GM12801 (cell line): Measurements from ENCODE around the gene POMT2.

Experiments
- TF ChIP-seq, protein P1 (sequence below): IDR thresholded peaks from one replicate; pipeline ENCODE4 v1.5.1; 2011; ENCODE audit warnings: control low read depth; ENCODE audit not compliant: insufficient read length; ENCODE audit errors: extremely low read depth

Gene POMT2

GRCh38 chr14:77279719-77280118 is 41.0 kb downstream of the POMT2 start:
- TF ChIP-seq, protein P1, sequence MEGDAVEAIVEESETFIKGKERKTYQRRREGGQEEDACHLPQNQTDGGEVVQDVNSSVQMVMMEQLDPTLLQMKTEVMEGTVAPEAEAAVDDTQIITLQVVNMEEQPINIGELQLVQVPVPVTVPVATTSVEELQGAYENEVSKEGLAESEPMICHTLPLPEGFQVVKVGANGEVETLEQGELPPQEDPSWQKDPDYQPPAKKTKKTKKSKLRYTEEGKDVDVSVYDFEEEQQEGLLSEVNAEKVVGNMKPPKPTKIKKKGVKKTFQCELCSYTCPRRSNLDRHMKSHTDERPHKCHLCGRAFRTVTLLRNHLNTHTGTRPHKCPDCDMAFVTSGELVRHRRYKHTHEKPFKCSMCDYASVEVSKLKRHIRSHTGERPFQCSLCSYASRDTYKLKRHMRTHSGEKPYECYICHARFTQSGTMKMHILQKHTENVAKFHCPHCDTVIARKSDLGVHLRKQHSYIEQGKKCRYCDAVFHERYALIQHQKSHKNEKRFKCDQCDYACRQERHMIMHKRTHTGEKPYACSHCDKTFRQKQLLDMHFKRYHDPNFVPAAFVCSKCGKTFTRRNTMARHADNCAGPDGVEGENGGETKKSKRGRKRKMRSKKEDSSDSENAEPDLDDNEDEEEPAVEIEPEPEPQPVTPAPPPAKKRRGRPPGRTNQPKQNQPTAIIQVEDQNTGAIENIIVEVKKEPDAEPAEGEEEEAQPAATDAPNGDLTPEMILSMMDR = no peak

DNA sequence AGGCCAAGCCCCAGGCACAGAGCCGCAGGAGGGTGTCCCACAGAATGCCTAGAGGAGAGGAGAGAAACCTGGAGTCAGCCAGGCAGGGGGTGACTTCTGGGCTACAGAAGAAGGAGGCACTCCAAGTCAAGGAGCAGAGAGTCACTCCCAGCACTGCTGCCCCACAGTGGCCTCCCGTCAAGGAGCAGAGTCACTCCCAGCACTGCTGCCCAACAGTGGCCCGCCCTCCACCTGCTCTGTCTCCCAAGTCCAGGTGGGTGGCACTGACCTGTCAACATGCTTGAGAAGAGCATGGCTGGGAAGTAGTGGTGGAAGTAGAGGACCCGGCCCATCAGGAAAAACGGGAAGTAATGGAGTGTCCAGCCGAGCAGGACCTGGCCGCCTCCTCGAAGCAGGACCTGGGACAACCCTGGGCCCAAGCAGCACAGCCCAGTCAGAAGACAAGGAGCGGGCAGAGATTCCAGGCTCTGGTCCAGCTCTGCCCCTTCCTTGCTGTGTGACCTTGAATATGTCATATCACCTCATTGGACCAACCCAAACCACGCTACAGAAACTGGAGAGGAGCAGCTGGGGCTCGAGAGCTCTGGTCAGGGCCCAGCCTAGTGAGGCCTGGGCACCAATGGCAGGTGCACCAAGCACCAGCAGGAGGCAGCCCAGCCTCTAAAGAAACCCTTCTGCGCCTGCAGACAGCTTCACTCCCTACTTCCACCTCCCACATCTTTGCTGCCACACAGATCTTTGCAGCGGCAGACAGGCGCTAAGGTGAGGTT is 42.0 kb downstream of the POMT2 start:
- TF ChIP-seq, protein P1 = no peak

- TF ChIP-seq, protein P1 = no peak
Measured at GRCh38 chr14:77276959-77277358, 43.7 kb downstream of the POMT2 start.

DNA sequence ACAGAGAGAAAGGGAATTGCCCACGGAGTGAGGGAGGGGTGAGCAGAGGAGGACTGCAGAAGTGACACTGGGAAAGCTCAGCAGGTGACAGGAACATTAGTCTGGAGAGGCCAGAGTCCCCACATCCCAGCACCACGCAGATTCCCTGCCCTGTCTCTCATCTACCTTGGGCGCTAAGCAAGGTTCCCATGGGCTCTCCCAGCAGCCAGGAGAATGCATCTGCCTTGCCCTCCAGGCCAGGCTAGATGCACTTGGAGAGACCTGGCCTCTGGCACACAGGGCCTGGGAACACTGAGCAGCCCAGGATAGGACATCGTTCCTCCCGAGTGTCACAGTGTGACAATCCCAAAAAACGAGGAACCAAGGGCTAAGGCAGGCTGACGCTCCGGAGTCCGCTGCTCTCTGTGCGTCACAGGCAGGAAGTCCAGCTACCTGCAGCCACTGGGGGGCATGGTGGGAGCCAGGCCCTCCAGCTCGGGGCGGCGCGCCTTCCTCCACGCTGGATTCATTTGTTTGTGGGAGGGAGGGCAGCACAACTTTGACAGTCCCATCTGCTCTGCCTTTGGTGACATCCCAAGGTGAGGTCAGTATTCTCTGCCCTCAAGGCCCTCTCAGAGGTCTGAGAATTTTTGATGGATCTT is 44.3 kb downstream of the POMT2 start:
- TF ChIP-seq, protein P1 = no peak

- TF ChIP-seq, protein P1 = no peak
Measured at GRCh38 chr14:77275601-77276017, 45.1 kb downstream of the POMT2 start.

DNA sequence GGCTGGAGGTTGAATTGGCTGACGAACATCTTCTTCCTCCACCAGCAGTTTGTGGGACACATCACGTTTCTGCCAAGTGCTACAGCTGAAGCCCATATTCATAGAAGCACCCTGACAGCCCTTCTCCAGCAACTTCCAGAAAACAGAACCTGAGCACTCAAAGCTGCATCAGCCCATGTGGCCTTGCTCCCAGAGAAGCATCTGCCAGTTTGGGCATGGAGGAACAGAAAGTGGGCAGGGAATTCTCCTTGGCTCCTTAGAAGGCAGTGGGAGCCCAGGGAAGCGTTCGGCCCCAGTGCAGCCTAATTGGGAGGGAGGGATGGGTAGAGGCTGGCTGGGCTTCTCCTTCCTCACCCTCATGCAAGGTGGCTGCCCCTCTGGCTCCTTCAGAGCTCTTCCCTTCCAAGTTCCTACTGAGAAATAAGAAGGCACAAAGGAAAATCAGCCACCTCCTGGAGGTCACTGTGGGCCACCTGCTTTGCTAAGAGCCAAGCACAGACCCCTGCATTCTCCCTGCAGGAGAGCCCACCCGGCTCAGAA is 45.6 kb downstream of the POMT2 start:
- TF ChIP-seq, protein P1 = no peak

DNA sequence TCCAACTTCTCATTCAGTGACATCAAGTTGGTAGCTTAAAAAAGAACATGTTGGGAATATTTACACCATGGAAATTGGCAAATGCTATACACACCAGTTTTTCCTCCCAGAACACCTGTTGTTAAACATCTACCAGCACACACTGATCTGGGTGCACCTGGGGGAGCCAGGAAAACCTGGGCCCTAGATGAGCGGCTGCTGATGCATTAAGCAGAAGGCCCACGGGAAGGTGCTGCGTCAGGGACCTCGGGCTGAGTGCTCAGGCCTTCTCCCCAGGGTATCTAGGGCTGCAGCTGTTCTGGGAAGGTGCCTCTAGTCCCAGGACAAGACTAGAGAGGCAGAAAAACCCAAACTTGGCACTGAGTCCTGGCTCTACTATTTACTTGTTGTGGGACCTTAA is 46.9 kb downstream of the POMT2 start:
- TF ChIP-seq, protein P1 = no peak
